GM18519 (cell line): ENCODE measurements around the gene RHBDD2.
"Not testable (repeated sequence)": the region's sequence is repeated elsewhere in the genome, so short reads cannot be mapped to it uniquely, and the experiment has no call there.

Experiments used
- ATAC-seq: cut with Tn5 transposase; IDR thresholded peaks from one replicate; pipeline ENCODE4 v1.9.1; 2021; ENCODE audit warnings: mild to moderate bottlenecking, moderate library complexity; ENCODE audit not compliant: unreplicated experiment, low FRiP score

The RHBDD2 gene

GRCh38 chr7:75866114-75866488, 12.7 kb upstream of the RHBDD2 start:
- ATAC-seq, result no peak

DNA sequence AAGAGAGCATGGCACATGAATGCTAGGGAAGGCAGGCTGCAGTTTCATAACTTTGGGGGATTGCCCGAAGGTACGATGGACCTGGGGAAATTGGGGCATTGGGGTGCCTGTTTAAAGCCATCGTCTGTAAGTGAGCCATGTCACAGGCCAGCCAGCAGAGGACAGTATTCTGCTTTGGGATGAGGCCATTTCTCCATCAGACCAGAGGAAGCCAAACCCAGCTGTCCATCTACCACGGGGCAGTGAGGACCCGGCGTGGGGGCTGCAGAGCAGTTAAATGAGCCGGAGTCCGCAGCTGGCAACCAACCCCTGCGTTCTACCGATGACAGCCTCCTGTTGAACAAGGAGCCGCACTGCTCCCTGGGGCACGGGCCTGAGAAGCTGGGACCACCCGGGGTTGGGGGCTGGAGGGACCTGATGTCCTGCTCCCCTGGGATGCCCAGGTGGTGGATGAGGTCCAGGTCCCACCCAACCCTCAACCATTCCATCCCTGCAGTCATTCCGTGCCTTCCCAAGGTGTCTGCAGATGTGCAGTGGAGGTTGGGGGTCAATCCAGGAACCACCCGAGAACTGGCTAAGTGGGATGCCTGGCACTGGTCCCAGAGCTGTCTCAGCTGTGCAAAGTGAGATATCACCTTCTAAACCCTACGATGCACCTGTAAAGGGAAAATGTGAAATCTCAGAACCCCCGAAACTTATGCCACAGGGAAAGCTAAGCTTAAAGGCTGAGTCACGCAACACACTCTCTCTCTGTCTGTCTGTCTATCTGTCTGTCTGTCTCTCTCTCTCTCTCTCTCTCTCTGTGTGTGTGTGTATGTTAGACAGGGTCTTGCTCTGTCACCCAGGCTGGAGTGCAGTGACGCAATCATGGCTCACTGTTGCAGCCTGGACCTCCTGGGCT, 12.1 kb upstream of the RHBDD2 start:
- no peak for ATAC-seq

DNA sequence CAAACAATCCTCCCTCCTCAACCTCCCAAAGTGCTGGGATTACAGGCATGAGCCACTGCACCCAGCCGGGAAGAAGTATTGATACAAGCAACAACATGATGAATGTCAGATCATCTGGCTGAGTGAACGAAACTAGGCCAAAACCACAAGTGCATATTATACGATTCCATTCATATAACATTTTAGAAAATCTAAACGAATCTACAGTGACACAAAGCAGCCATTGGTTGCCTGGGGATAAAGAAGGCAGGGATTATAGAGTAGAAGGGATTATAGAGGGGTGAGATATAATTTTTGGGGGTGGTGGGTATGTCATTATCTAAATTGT, 11.5 kb upstream of the RHBDD2 start:
- no peak for ATAC-seq

DNA sequence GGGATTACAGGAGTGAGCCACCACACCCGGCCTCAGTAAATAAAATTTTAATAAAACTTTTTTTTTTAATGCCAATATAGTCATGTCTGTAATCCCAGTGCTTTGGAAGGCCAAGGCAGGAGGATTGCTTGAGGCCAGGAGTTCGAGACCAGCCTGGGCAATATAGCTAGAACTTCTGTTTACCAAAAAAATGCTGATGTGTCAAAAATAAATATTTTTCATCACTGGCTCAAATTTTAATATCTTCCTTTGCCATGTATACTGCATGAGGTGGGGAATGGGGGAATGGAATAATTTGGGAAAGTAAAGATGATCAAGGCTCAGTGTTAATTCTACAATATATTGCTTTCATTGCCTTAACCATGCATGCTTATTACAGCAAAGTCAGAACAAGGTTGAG, 10.7 kb upstream of the RHBDD2 start:
- no peak for ATAC-seq

DNA sequence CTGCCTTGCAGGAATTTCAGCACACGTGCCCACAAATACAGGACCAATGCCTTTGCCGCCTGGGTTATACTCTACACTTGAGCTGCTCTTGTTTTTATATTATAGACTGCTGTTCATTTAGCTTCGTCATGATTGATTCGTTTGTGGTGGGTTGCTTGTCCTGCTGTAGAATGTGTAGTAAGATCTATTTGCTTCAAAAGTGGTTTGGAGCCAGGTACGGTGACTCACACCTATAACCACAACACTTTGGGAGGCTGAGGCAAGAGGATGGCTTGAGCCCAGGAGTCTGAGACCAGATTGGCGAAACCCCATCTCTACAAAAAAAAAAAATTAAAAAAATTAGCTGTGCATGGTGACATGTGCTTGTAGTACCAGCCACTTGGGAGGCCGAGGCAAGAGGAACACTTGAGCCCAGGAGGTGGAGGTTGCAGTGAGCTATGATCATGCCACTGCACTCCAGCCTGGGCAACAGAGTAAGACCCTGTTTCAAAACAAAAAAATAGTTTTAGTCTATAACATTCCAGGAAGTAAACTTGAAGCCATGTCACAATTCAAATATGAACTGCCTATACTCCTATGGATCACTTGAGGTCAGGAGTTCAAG, 9.0 kb upstream of the RHBDD2 start:
- no peak for ATAC-seq

GRCh38 chr7:75870557-75871161, 8.2 kb upstream of the RHBDD2 start:
- ATAC-seq, result no peak

DNA sequence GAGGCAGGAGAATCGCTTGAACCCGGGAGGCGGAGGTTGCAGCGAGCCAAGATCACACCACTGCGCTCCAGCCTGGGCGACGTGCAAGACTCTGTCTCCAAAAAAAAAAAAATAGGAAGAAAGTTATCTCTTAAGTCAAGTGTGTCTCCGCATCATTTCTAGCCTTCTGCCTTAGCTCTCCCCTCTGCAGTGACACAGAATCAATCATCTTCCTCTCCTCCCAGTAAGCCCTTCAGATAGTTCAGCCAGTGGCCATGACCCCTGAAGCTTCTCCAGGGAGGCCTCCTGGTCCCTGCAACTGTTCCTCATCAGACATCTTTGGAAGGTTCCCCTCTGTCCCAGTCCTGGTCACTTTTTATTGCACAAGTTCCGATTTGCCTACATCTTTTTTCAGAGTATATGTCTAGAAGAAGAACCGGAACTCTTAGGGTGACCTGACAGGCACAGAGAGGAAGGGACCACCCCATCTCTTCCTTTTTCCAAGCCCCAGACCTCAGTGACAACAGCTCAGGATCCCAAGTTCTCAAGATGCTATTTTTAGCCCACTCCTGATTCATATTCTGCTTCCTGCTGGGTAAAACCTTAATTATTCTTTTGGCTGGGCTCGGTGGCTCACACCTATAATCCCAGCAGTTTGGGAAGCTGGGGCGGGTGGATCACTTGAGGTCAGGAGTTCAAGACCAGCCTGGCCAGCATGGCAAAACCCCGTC, 6.6 kb upstream of the RHBDD2 start:
- no peak for ATAC-seq

DNA sequence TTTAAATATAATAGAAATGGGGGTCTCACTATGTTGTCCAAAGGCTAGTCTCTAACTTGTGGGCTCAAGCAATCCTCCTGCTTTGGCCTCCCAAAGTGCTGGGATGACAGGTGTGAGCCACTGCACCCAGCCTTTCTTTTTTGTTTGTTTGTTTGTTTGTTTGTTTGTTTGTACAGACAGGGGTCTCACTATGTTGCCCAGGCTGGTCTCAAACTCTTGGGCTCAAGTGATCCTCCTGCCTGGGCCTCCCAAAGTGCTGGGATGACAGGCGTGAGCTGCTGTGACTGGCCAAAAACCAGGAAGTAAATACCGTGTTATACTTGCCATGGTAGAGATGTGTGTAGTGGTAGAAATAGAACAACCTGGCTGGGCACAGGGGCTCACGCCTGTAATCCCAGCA, 4.7 kb upstream of the RHBDD2 start:
- ATAC-seq, result not testable (repeated sequence)

DNA sequence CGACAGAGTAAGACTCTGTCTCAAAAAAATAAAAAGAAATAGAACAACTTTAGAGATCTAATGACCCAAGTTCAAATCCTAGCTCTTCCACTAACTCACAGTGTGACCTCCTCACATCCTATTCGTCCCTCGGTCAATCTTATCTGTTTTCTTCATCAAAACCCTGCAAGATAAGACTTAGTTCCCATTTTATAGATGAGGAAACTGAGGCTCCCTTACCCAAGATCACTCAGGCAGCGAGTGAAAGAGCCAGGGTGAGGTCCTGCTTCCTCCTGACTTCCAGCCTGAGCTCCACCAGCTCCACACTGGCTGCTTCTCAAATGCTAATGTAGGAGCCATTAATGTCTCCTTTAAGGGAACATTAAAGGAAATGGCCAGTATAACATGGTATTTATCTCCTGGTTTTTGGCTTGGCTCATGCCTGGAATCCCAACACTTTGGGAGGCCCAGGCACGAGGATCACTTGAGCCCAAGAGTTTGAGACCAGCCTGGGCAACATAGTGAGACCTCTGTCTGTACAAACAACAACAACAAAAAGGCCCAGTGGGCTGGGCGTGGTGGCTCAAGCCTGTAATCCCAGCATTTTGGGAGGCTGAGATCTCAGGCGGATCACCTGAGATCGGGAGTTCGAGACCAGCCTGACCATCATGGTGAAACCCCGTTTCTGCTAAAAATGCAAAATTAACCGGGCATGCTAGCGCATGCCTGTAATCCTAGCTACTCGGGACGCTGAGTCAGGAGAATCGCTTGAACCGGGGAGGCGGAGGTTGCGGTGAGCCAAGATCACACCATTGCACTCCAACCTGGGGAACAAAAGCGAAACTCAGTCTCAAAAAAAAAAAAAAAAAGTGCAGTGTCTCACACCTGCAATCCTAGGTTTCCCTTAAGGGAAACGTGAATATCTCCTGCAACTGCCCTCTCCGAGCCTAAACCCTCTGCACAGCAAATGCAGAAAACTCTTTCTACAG, 3.4 kb upstream of the RHBDD2 start:
- ATAC-seq, result no peak

DNA sequence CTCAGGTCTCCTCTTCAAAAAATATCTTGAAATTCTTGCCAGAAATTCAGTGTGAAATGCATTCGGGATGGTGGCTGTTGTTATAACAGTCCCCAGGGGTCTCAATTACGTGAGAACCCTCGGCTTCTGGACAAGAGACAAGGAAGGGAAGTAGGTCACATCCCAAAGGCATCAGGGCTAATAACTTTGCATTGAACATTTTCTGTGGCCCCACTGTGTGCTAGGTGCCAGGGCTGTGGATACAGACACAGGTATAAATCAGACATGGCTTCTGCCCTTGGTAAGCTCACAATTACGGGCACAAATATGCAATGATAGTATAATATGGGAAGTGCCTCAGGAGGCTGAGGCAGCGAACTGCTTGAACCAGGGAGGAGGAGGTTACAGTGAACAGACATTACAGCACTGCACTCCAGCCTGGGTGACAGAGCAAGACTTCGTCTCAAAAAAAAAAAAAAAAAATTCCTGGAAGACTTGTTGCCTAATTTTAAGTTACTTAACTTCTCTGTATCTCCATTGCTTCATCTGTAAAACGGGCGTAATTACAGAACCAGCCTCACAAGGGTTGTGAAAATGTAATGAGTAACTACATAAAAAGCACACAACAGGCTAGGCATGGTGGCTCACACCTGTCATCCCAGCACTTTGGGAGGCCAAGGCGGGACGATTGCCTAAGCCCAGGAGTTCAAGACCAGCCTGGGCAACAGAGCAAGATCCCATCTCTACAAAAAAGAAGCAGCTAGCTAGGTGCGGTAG, 2.5 kb upstream of the RHBDD2 start:
- ATAC-seq, result no peak

GRCh38 chr7:75878312-75878768, 494 bp upstream of the RHBDD2 start:
- peak; percentile 24 for ATAC-seq

- no peak for ATAC-seq
Measured at GRCh38 chr7:75879771-75880184, 944 bp downstream of the RHBDD2 start.

DNA sequence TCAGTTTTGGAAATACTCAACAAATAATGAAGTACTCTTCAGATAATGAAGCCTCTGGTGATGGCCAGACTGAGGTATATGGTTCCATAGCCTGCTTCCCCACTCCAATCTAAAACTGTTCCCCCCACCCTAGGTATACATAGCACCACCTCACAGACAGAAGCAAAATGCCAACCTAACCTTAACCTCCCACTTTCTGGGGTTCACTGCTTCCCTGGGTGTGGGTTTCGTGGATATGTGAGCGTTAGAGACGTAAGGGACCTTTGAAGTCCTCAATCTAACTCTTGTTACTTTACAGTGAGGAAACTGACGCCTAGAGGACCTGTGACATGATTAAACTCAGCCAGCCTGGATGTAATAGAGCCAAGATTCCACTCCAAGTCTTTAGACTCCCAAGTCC, 1.4 kb downstream of the RHBDD2 start:
- no peak for ATAC-seq

DNA sequence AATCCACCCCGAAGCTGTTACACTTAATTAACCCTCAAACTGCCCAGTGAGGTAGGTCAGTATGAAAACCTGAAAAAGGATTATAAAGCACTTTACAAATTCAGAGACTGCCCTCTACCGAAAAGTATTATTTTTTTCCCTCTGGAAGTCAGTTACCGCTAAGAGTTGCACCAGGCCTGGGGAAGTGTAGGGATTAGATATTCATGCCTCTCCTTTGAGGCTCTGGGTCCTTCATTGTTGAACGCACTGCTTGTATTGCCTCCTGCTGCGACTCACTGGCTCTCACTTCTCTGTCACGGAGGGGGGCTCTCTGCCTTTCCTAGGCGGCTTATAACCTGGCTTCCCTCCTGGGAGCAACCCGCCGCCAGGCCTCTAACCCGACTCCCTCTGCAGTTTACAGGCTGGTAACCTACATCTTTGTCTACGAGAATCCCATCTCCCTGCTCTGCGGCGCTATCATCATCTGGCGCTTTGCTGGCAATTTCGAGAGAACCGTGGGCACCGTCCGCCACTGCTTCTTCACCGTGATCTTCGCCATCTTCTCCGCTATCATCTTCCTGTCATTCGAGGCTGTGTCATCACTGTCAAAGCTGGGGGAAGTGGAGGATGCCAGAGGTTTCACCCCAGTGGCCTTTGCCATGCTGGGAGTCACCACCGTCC, 2.7 kb downstream of the RHBDD2 start:
- ATAC-seq, result no peak

DNA sequence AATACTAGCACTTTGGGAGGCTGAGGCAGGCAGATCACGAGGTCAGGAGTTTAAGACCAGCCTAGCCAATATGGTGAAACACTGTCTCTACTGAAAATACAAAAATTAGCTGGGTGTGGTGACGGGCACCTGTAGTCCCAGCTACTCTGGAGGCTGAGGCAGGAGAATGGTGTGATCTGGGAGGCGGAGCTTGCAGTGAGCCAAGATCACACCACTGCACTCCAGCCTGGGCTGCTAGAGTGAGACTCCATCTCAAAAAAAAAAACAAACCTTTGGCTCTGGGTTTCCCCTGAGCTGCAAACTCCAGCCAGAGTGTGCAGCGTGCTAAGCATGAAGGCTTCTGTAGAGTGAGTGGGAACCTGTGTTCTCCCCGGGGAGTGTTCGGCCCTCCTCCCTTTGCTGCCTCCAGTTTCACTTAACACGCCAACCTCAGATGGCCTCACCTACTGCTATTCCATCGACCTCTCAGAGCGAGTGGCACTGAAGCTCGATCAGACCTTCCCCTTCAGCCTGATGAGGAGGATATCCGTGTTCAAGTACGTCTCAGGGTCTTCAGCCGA, 4.5 kb downstream of the RHBDD2 start:
- not testable (repeated sequence) for ATAC-seq

- ATAC-seq, result no peak
Measured at GRCh38 chr7:75884476-75884875, 5.6 kb downstream of the RHBDD2 start.

GRCh38 chr7:75885036-75885435, 6.2 kb downstream of the RHBDD2 start:
- no peak for ATAC-seq

- ATAC-seq, result no peak
Measured at GRCh38 chr7:75887669-75888369, 9.0 kb downstream of the RHBDD2 start.
